ENCODE measurements around the gene EGFR. TPM values are rescaled to one million over a fixed set of nuclear protein-coding genes. Genes with fewer than 3 reads are reported as not detected.
A peak's percentile ranks its signal among the peaks of the same experiment; 100 is the strongest.

Gene EGFR
- total RNA-seq, 6 experiments from 2014 or later = 59.3 to 127 (median 93.7) TPM

- H3K27ac ChIP-seq = peak overlapping the region; percentile 23 to 65 (median 63)
Measured at GRCh38 chr7:55140941-55141278, 122.1 kb downstream of the EGFR start.

GRCh38 chr7:55142919-55143600, 124.2 kb downstream of the EGFR start:
- intact Hi-C loops (cut with DNase I) = no loop called here
- H3K9me3 ChIP-seq = no peaks in the 10 kb centered on the region
- TF ChIP-seq POLR2A (IDR thresholded peaks at IDR 0.05) (no peak), CTCF (IDR thresholded peaks at IDR 0.05) (peak in 1 of 4 donors; percentile 8)

More at GRCh38 chr7:55140941-55141278, 122.1 kb downstream of the EGFR start:
- Histone ChIP-seq H3K4me1 (peaks cover 0 to 27% (median 4%) of the 10 kb centered on the region in 4 donors), H3K9me3 (no peaks in the 10 kb centered on the region), H3K4me3 (no peak overlapping the region), H3K36me3 (peaks cover 0 to 27% (median 0%) of the 10 kb centered on the region in 4 donors), H3K27me3 (no peaks in the 10 kb centered on the region)
- no peak for DNase-seq
- intact Hi-C loops (cut with DNase I) = no loop called here
- no peak for ATAC-seq
- TF ChIP-seq CTCF (IDR thresholded peaks at IDR 0.05) (no peak), POLR2A (IDR thresholded peaks at IDR 0.05) (no peak)

GRCh38 chr7:55144333-55145317, 125.8 kb downstream of the EGFR start:
- H3K4me3 ChIP-seq = no peak overlapping the region
- no peaks in the 10 kb centered on the region for H3K9me3 ChIP-seq
- DNase-seq = no peak
- 81% methylated on average over 5 of the region's 25 CpGs for WGBS (ENCODE audit: insufficient coverage, low coverage, low lambda C conversion rate, missing lambda C conversion rate)
- TF ChIP-seq POLR2A (IDR thresholded peaks at IDR 0.05) (no peak), CTCF (IDR thresholded peaks at IDR 0.05) (peak in 2 of 4 donors; percentile 13 to 15)
- H3K36me3 ChIP-seq = peaks cover 0 to 58% (median 9%) of the 10 kb centered on the region in 4 donors
- ATAC-seq = peak in 2 of 4 donors; percentile 7 to 16
- H3K27ac ChIP-seq = no peak overlapping the region
- H3K27me3 ChIP-seq = no peaks in the 10 kb centered on the region
- H3K4me1 ChIP-seq = peaks cover 0 to 27% (median 4%) of the 10 kb centered on the region in 4 donors
- intact Hi-C loops (cut with DNase I) = no loop called here

More at GRCh38 chr7:55142919-55143600, 124.2 kb downstream of the EGFR start:
- Histone ChIP-seq H3K4me1 (peaks cover 0 to 27% (median 4%) of the 10 kb centered on the region in 4 donors), H3K27ac (peak overlapping the region in 1 of 3 donors; percentile 32), H3K27me3 (no peaks in the 10 kb centered on the region), H3K36me3 (peaks cover 0 to 47% (median 9%) of the 10 kb centered on the region in 4 donors), H3K4me3 (no peak overlapping the region)
- no peak for DNase-seq
- WGBS (ENCODE audit: insufficient coverage, low coverage, low lambda C conversion rate, missing lambda C conversion rate) = 59% methylated on average over 11 of the region's 13 CpGs
- ATAC-seq = peak in 3 of 4 donors; percentile 27 to 59 (median 58)

- Histone ChIP-seq H3K27me3 (no peaks in the 10 kb centered on the region), H3K9me3 (no peaks in the 10 kb centered on the region), H3K27ac (no peak overlapping the region), H3K4me3 (no peak overlapping the region), H3K4me1 (peaks cover 0 to 17% (median 3%) of the 10 kb centered on the region in 4 donors), H3K36me3 (peaks cover 0 to 68% (median 9%) of the 10 kb centered on the region in 4 donors)
- ATAC-seq = no peak
- no peak for DNase-seq
- TF ChIP-seq POLR2A (IDR thresholded peaks at IDR 0.05) = no peak
- no peak for TF ChIP-seq CTCF (IDR thresholded peaks at IDR 0.05)
- intact Hi-C loops (cut with DNase I) = no loop called here
- 88% methylated on average over 3 of the region's 4 CpGs for WGBS (ENCODE audit: insufficient coverage, low coverage, low lambda C conversion rate, missing lambda C conversion rate)
Measured at GRCh38 chr7:55145606-55146005, 126.8 kb downstream of the EGFR start.

Data from right lobe of liver (tissue), 6 donors.